ENCODE measurements around the gene ZFP64. TPM values are rescaled to one million over a fixed set of nuclear protein-coding genes. Genes with fewer than 3 reads are reported as not detected.

The ZFP64 gene
- total and polyA plus RNA-seq, 2 of the 4 experiments (the other 2 are of a cell fraction): 14.3 to 17.1 TPM

DNA sequence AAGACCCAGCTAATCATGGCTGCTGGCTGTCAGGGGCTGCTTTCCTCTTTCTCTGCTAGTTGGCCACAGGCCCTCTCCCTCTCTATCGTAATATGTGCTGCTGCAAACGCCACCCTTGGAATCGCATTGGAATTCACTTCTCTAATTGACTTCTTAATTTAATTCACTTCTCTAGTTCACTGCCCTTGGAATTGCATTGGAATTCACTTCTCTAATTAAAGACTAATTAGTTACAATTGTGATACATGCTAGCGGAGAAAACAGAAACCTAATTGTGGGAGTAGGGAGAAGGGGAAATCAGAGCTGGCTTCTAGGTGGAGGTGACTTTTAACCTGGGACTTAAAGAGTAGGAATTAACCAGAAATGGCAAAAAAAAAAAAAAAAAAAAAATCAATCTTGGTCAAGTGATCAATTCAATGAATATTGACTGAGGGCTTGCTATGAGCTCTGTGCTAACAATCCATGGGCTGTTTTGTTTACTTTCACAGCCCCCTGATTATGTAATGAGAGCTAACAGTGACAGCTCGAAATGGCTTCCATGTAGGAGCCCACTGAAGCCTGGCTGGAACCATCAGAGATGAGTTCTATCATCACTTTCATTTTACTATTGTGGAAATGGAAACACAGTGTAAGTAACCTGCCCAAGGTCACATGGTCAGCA lies 11.3 kb downstream of the ZFP64 start:
- no peaks in the 10 kb centered on the region for H3K4me1 ChIP-seq (ENCODE audit: control insufficient read depth, insufficient read depth, low read length)
- no peak overlapping the region for H4K91ac ChIP-seq (ENCODE audit: insufficient read depth, low read depth, low read length)
- H3K4me2 ChIP-seq (ENCODE audit: low read depth, low read length): no peak overlapping the region
- dilution Hi-C loops (cut with HindIII; ENCODE audit: low sequenced_read_pairs, unreplicated experiment): no loop called here
- no peak overlapping the region for H2AFZ ChIP-seq (replicated peaks; ENCODE audit: low read length, poor library complexity)
- no peak overlapping the region for H3K27ac ChIP-seq (ENCODE audit: insufficient read depth, low read length)
- H4K5ac ChIP-seq (ENCODE audit: low read depth, low read length): no peak overlapping the region
- ChIA-PET CTCF (interaction anchor here (0.6 kb wide), 1 partner anchor 36 kb away, joined by 3 read pairs; no protein-coding TSS in a partner anchor), POLR2A (ENCODE audit: unreplicated experiment) (no interaction called here)
- no peaks in the 10 kb centered on the region for H3K27me3 ChIP-seq (ENCODE audit: control insufficient read depth, insufficient read depth, low read length)
- no peak overlapping the region for H3K18ac ChIP-seq (ENCODE audit: low read depth, low read length)
- H4K20me1 ChIP-seq (ENCODE audit: insufficient read depth, low read length): no peaks in the 10 kb centered on the region
- ATAC-seq (ENCODE audit: low read depth): no peak
- H3K9ac ChIP-seq (ENCODE audit: low read depth, low read length): no peak overlapping the region
- H2AK9ac ChIP-seq (replicated peaks; ENCODE audit: low read depth, low read length, poor library complexity): no peak overlapping the region
- BruUV-seq (replicated peaks): no TSS peak
- no peak for TF ChIP-seq FOS (IDR thresholded peaks at IDR 0.05; ENCODE audit: low read depth, low read length)
- TF ChIP-seq POLR2A (IDR thresholded peaks at IDR 0.05; ENCODE audit: low read depth, low read length): no peak
- no peak for TF ChIP-seq CTCF (conservative IDR thresholded peaks at IDR 0.05; ENCODE audit: low read depth, low read length)
- no peak for TF ChIP-seq BHLHE40 (IDR thresholded peaks at IDR 0.05; ENCODE audit: low read depth, low read length)
- no peak for TF ChIP-seq MXI1 (IDR thresholded peaks at IDR 0.05; ENCODE audit: borderline replicate concordance, low read depth, low read length)
- no peak for TF ChIP-seq CEBPB (IDR thresholded peaks at IDR 0.05; ENCODE audit: low read depth, low read length)
- no peak for TF ChIP-seq MAFK (IDR thresholded peaks at IDR 0.05; ENCODE audit: low read depth, low read length)
- no peak for TF ChIP-seq RAD21 (IDR thresholded peaks at IDR 0.05; ENCODE audit: low read length)
- TF ChIP-seq MAZ (IDR thresholded peaks at IDR 0.05; ENCODE audit: borderline replicate concordance, low read depth, low read length): no peak
- TF ChIP-seq RCOR1 (IDR thresholded peaks at IDR 0.05; ENCODE audit: insufficient replicate concordance, low read length): no peak
- no peak for TF ChIP-seq SMC3 (IDR thresholded peaks at IDR 0.05; ENCODE audit: low read depth, low read length)
- TF ChIP-seq NFE2L2 (IDR thresholded peaks at IDR 0.05; ENCODE audit: low read depth, low read length): no peak
- no peak for TF ChIP-seq RFX5 (IDR thresholded peaks at IDR 0.05; ENCODE audit: low read depth, low read length)
- TF ChIP-seq, protein P1, sequence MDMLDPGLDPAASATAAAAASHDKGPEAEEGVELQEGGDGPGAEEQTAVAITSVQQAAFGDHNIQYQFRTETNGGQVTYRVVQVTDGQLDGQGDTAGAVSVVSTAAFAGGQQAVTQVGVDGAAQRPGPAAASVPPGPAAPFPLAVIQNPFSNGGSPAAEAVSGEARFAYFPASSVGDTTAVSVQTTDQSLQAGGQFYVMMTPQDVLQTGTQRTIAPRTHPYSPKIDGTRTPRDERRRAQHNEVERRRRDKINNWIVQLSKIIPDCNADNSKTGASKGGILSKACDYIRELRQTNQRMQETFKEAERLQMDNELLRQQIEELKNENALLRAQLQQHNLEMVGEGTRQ (IDR thresholded peaks at IDR 0.05; ENCODE audit: low read depth, low read length): no peak
- TF ChIP-seq CHD1 (IDR thresholded peaks at IDR 0.05; ENCODE audit: low read depth, low read length): no peak
- no peak for TF ChIP-seq ELK1 (IDR thresholded peaks at IDR 0.05; ENCODE audit: borderline replicate concordance, low read depth, low read length)
- no peak overlapping the region for H3K14ac ChIP-seq (replicated peaks; ENCODE audit: low read depth, low read length)
- WGBS, 2 experiments (ENCODE audit: extremely low coverage in 2 of 2, insufficient read length in 1 of 2): 100% methylated on average over 1 of the region's 5 CpGs; no CpG with 5 or more reads in 1 of the 2 experiments
- H3K79me1 ChIP-seq (ENCODE audit: low read depth in 1 of 2, low read length in 2 of 2): peaks cover 3 to 11% of the 10 kb centered on the region in 2 experiments; a peak in 3 of 4 replicates
- H3K9me1 ChIP-seq (ENCODE audit: insufficient read depth, low read length): peaks cover 6% of the 10 kb centered on the region; the same call in 1 of the 2 replicates
- no peak overlapping the region for H2BK5ac ChIP-seq (ENCODE audit: low read depth, low read length, poor library complexity, severe bottlenecking)
- H3K23ac ChIP-seq (ENCODE audit: low read depth, low read length): no peak overlapping the region
- H2BK20ac ChIP-seq (ENCODE audit: low read depth, low read length): no peak overlapping the region
- H3K9me3 ChIP-seq (ENCODE audit: control insufficient read depth, insufficient read depth, low read length): no peaks in the 10 kb centered on the region
- no peak overlapping the region for H3K4me3 ChIP-seq (ENCODE audit: insufficient read depth, low read depth, low read length)
- H3K36me3 ChIP-seq (ENCODE audit: control insufficient read depth, insufficient read depth, low read length): peaks cover 24% of the 10 kb centered on the region
- H3K56ac ChIP-seq (ENCODE audit: extremely low read depth, insufficient read depth, low read length): no peak overlapping the region
- no peak overlapping the region for H2AK5ac ChIP-seq (ENCODE audit: low read depth, low read length)
- H3K4ac ChIP-seq (ENCODE audit: low read depth, low read length): no peak overlapping the region
- H2BK120ac ChIP-seq (ENCODE audit: low read depth, low read length): no peak overlapping the region
- in situ Hi-C loops (cut with MboI; ENCODE audit: low sequenced_read_pairs): no loop called here
- DNase-seq: no peak
- no peak overlapping the region for H2BK15ac ChIP-seq (ENCODE audit: low read depth, low read length)
- H4K8ac ChIP-seq (ENCODE audit: low read depth in 2 of 2, low read length in 2 of 2): no peak overlapping the region
- intact Hi-C loops (cut with micrococcal nuclease): no loop called here

Data from IMR-90 (cell line).